Measurements from ENCODE around the gene NBPF1. TPM values are rescaled to one million over a fixed set of nuclear protein-coding genes. Genes with fewer than 3 reads are reported as not detected.
"Not testable (repeated sequence)": the region's sequence is repeated elsewhere in the genome, so short reads cannot be mapped to it uniquely, and the experiment has no call there.

NBPF1 gene
- total RNA-seq, 3 donors from 2014 or later = 80.2 to 169 (median 104) TPM

DNA sequence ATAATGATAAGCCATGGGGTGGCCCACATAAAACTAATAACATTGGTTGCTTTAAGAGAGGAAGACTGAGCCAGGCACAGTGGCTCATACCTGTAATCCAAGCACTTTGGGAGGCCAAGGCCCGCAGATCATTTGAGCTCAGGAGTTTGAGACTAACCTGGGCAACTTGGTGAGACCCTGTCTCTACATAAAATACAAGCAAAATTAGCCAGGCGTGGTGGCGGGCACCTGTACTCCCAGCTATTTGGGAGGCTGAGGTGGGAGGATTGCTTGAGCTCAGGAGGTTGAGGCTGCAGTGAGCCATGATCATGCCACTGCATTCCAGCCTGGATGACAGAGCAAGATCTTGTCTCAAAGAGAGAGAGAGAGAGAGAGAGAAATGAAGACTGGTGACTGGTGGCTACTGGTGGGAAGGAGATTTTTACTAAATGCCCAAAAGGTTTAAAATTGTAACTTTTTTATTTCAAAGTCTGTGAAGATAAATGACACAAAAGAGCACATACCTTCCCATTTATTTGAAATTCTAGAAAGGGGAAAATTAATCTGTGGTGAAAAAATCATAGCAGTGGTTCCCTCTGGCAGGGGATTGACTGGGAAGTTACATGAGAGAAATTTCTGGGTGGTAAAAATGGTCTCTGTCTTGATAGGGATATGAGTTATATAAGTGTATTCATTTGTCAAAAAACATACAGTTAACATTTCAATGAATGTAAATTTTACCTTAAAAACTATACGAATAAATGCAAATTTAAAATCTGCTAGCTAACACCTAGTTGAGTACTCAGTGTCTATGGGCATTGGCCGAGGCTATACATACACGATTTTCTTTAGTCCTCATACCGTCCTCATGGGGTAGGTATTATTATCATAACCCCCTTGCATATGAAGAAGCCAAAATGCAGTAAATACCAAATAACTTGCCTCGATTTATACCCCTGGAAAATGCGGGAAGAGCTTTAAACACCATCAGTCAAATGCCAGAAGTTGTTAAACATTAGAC, 2.2 kb upstream of the NBPF1 start:
- Histone ChIP-seq H3K4me3 (no peak overlapping the region), H3K36me3 (ENCODE audit: low read depth) (no peaks in the 10 kb centered on the region), H3K4me1 (ENCODE audit: low read depth) (peaks cover 20% of the 10 kb centered on the region), H3K9me3 (no peaks in the 10 kb centered on the region)
- TF ChIP-seq, protein P1, sequence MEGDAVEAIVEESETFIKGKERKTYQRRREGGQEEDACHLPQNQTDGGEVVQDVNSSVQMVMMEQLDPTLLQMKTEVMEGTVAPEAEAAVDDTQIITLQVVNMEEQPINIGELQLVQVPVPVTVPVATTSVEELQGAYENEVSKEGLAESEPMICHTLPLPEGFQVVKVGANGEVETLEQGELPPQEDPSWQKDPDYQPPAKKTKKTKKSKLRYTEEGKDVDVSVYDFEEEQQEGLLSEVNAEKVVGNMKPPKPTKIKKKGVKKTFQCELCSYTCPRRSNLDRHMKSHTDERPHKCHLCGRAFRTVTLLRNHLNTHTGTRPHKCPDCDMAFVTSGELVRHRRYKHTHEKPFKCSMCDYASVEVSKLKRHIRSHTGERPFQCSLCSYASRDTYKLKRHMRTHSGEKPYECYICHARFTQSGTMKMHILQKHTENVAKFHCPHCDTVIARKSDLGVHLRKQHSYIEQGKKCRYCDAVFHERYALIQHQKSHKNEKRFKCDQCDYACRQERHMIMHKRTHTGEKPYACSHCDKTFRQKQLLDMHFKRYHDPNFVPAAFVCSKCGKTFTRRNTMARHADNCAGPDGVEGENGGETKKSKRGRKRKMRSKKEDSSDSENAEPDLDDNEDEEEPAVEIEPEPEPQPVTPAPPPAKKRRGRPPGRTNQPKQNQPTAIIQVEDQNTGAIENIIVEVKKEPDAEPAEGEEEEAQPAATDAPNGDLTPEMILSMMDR (IDR thresholded peaks at IDR 0.05) = no peak
- intact Hi-C loops (cut with DNase I, micrococcal nuclease) = no loop called here
- ATAC-seq (no peak), DNase-seq (peak; percentile 13 to 48 (median 39))

DNA sequence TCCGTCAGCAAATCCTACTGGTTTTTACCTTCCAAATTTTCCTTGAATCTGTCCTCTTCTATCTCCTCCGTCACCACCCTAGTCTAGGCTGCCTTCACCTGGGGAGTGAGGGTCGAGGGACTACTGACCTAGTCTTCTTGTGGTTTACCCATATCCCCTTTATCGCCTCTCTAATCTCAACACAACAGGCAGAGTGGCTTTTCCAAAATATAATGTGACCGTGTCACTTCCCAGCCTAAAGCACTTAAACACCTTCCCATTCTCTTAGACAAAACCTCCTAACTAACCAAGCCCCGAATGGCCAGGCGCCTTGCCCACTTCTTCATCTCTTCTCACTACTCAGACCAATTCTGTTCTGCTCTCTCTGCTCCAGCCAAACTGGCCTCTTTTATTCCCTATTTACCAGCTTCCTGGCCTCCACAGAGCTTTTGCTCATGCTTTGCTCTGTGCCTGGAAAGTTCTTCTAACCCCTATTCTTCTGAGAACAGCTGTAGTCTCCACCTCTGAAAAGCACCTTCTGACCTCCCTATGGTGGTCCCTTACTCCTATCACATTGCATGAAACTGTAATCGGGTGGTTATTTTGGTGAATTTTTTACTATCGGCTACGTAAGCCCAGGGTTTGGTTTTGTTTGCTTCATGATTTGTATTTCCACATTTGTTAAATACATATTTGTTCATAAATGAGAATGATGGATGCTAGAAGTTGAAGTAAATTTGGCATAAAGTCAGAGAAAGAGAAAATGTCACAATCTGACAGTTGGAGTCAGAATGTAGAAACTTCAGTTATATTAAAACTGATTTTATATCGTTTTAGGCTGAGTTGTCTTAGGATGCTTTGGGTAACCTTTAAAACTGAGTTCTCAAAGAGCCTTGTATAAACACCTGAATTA, 1.2 kb upstream of the NBPF1 start:
- intact Hi-C loops (cut with DNase I, micrococcal nuclease) = no loop called here
- DNase-seq (peak; percentile 21 to 40 (median 35)), ATAC-seq (no peak)
- Histone ChIP-seq H3K4me1 (ENCODE audit: low read depth) (peaks cover 20% of the 10 kb centered on the region), H3K36me3 (ENCODE audit: low read depth) (no peaks in the 10 kb centered on the region), H3K9me3 (no peaks in the 10 kb centered on the region), H3K4me3 (no peak overlapping the region)
- TF ChIP-seq, protein P1 (IDR thresholded peaks at IDR 0.05) = no peak

DNA sequence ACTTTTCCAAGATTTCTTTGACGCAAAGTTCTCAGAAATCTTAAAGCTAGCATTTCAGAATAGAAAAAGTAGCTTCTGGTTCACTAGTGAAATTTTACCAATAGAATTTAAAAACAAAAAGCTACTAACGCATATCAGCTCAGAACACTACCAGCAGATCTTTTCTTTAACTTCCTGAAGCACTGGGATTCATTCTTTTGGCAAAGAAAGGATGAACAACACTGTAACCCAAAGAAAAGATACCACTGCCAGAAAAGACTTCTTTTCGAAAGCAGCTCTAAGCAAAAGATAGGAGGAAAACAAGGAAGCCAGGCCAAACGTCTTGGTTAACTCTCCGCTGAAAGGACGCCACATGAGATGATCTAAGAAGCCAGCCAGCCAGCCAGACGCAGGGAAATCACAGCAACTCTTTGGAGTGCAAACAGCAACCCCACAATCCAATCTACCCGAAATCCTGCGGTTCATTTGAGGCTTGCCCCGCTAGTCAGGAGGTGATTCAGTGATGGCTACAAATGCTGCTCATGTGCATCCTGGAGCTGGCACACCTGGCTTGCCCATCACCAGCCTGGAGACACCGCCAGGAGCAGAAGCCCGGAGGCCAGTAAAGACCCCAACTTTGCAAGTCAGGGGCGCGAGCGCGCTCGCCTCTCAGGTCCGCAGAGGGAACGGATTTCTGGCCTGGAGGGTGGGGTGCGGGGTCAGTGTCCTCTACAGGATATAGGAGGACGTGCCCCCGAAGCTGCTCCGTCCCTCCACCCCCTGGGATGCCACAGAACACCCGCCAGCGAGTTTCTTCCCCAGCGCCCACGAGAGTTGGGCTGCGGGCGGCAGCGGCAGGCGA, 812 bp downstream of the NBPF1 start:
- peak overlapping the region; percentile 69 for H3K4me3 ChIP-seq
- intact Hi-C loops (cut with DNase I, micrococcal nuclease) = no loop called here
- peaks cover 20% of the 10 kb centered on the region for H3K4me1 ChIP-seq (ENCODE audit: low read depth)

DNA sequence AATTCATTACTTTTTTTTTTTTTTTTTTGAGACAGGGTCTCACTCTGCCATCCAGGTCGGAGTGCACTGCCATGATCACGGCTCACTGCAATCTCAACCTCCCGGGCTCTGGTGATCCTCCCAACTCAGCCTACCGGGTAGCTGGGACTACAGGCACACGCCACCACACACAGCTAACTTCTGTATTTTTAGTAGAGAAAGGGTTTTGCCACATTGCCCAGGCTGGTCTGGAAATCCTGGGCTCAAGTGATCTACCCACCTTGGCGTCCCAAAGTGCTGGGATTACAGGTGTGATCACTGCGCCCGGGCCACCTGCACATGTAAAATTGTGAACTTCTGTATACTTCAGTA, 1.4 kb downstream of the NBPF1 start:
- H3K4me1 ChIP-seq (ENCODE audit: low read depth) = peaks cover 20% of the 10 kb centered on the region
- peak; percentile 32 to 53 (median 45) for DNase-seq
- H3K4me3 ChIP-seq; H3K36me3 ChIP-seq (ENCODE audit: low read depth); H3K9me3 ChIP-seq; ATAC-seq; intact Hi-C loops (cut with DNase I, micrococcal nuclease): not testable (repeated sequence)

More for the DNA sequence above, 812 bp downstream of the NBPF1 start:
- Histone ChIP-seq H3K9me3 (no peaks in the 10 kb centered on the region), H3K36me3 (ENCODE audit: low read depth) (no peaks in the 10 kb centered on the region)
- TF ChIP-seq, protein P1 (IDR thresholded peaks at IDR 0.05) = no peak
- DNase-seq (peak; percentile 77 to 80 (median 78)), ATAC-seq (peak; percentile 41)

DNA sequence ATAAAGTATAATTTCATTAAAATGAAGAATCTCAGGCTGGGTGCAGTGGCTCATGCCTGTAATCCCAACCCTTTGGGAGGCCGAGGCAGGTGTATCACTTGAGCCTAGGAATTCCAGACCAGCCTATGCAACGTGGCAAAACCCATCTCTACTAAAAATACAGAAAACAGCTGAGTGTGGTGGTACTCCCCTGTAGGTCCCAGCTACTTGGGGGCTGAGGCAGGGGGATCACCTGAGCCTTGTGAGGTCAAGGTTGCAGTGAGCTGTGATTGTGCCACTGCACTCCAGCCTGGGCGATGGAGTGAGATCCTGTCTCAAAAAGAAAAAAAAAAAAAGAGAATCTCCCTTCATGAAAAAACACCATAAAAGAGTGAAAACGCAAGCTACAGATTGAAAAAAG, 2.2 kb downstream of the NBPF1 start:
- H3K4me3 ChIP-seq; H3K9me3 ChIP-seq; H3K36me3 ChIP-seq (ENCODE audit: low read depth); intact Hi-C loops (cut with DNase I, micrococcal nuclease); ATAC-seq: not testable (repeated sequence)
- peak; percentile 7 to 38 (median 34) for DNase-seq
- peaks cover 20% of the 10 kb centered on the region for H3K4me1 ChIP-seq (ENCODE audit: low read depth)

DNA sequence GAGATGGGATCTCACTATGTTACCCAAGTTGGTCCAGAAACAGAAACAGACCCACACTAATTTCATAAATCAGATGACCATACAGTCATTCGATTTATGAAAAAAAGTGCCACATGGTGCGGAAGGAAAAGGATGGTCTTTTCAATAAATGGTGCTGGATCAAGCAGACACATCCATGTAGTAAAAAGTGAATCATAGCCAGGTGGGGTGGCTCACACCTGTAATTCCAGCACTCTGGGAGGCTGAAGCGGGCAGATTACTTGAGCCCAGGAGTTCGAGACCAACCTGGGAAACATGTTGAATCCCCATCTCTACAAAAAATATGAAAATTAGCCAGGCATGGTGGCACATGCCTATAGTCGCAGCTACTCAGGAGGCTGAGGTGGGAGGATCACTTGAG, 2.8 kb downstream of the NBPF1 start:
- H3K36me3 ChIP-seq (ENCODE audit: low read depth); ATAC-seq; DNase-seq; intact Hi-C loops (cut with DNase I, micrococcal nuclease); H3K4me3 ChIP-seq; H3K9me3 ChIP-seq: not testable (repeated sequence)
- peaks cover 23% of the 10 kb centered on the region for H3K4me1 ChIP-seq (ENCODE audit: low read depth)

DNA sequence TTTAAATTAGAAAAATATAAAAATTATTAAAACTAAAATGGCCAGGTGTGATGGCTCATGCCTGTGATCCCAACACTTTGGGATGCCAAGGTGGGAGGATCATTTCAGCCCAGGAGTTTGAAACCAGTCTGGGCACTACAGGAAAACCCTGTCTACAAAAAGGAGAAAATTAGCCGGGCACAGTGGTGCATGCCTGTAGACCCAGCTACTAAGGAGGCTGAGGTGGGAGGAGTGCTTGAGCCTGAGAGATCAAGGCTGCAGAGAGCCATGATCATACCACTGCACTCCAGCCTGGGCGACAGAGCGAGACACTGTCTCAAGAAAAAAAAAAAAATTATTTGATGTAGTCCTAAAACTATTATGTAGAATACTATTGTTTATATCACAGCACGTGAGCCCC, 3.6 kb downstream of the NBPF1 start:
- ATAC-seq; H3K9me3 ChIP-seq; H3K4me3 ChIP-seq; H3K36me3 ChIP-seq (ENCODE audit: low read depth); intact Hi-C loops (cut with DNase I, micrococcal nuclease): not testable (repeated sequence)
- DNase-seq = peak in 1 of 3 donors; percentile 20
- H3K4me1 ChIP-seq (ENCODE audit: low read depth) = peaks cover 29% of the 10 kb centered on the region
